Stimulated activated naive CD8-positive, alpha-beta T cell treated with anti-CD3 and anti-CD28 coated beads, Interleukin-15, amount 100 ng/mL, for 72 hours (primary cell): Measurements from ENCODE around the gene CARD6.
"Not testable (repeated sequence)": the region's sequence is repeated elsewhere in the genome, so short reads cannot be mapped to it uniquely, and the experiment has no call there.

Experiments
- ATAC-seq: fragments of 150-1000 bp; cut with Tn5 transposase; 2 replicates; pipeline ENCODE4 v1.10.0; 2021; ENCODE audit warnings: mild to moderate bottlenecking, moderate library complexity
- DNase-seq, 2 donors: peaks; one replicate each; pipeline ENCODE4 v3.0.0; 2021 to 2022
- H3K27ac Mint-ChIP-seq, 2 donors: one replicate each; pipeline ENCODE4 v1.8.0; 2022; ENCODE audit warnings: mild to moderate bottlenecking in 2 of 2, mixed read lengths in 2 of 2, moderate library complexity in 2 of 2
- H3K27me3 Mint-ChIP-seq: one replicate; pipeline ENCODE4 v1.8.0; 2022; ENCODE audit warnings: mixed read lengths
- H3K4me1 Mint-ChIP-seq: one replicate; pipeline ENCODE4 v1.8.0; 2022; ENCODE audit warnings: mild to moderate bottlenecking, mixed read lengths
- H3K4me3 Mint-ChIP-seq, 2 donors: one replicate each; pipeline ENCODE4 v1.8.0; 2022; ENCODE audit warnings: mild to moderate bottlenecking in 2 of 2, mixed read lengths in 2 of 2, moderate library complexity in 1 of 2
- H3K9me3 Mint-ChIP-seq, 2 donors: one replicate each; pipeline ENCODE4 v1.8.0; 2022; ENCODE audit warnings: mixed read lengths in 2 of 2

CARD6 gene

GRCh38 chr5:40823459-40823858, 17.7 kb upstream of the CARD6 start:
- no peak overlapping the region for H3K4me3 Mint-ChIP-seq
- DNase-seq, result no peak
- no peak for ATAC-seq
- H3K4me1 Mint-ChIP-seq, result peaks cover 10% of the 10 kb centered on the region
- no peak overlapping the region for H3K27ac Mint-ChIP-seq
- H3K9me3 Mint-ChIP-seq, result no peaks in the 10 kb centered on the region
- H3K27me3 Mint-ChIP-seq, result no peaks in the 10 kb centered on the region

GRCh38 chr5:40825461-40826043, 15.6 kb upstream of the CARD6 start:
- not testable (repeated sequence) for H3K9me3 Mint-ChIP-seq, H3K27me3 Mint-ChIP-seq, H3K4me3 Mint-ChIP-seq, DNase-seq
- Mint-ChIP-seq H3K27ac (peak overlapping the region in 1 of 2 donors; percentile 30), H3K4me1 (peaks cover 31% of the 10 kb centered on the region)
- ATAC-seq, result peak; percentile 32

- Mint-ChIP-seq H3K4me3 (no peak overlapping the region), H3K27ac (no peak overlapping the region), H3K4me1 (peaks cover 39% of the 10 kb centered on the region), H3K9me3 (no peaks in the 10 kb centered on the region), H3K27me3 (no peaks in the 10 kb centered on the region)
- DNase-seq (no peak), ATAC-seq (no peak)
Measured at GRCh38 chr5:40826489-40827187, 14.5 kb upstream of the CARD6 start.

GRCh38 chr5:40827188-40827977, 13.8 kb upstream of the CARD6 start:
- DNase-seq (no peak), ATAC-seq (no peak)
- Mint-ChIP-seq H3K27me3 (no peaks in the 10 kb centered on the region), H3K9me3 (no peaks in the 10 kb centered on the region), H3K27ac (peak overlapping the region in 1 of 2 donors; percentile 91), H3K4me3 (no peak overlapping the region), H3K4me1 (peaks cover 47% of the 10 kb centered on the region)

- H3K9me3 Mint-ChIP-seq, result no peaks in the 10 kb centered on the region
- no peak for DNase-seq
- peaks cover 54% of the 10 kb centered on the region for H3K4me1 Mint-ChIP-seq
- no peaks in the 10 kb centered on the region for H3K27me3 Mint-ChIP-seq
- ATAC-seq, result no peak
- no peak overlapping the region for H3K4me3 Mint-ChIP-seq
- peak overlapping the region in 1 of 2 donors; percentile 91 for H3K27ac Mint-ChIP-seq
Measured at GRCh38 chr5:40828021-40828631, 13.0 kb upstream of the CARD6 start.

- Mint-ChIP-seq H3K4me1 (peaks cover 60% of the 10 kb centered on the region), H3K9me3 (no peaks in the 10 kb centered on the region), H3K27ac (peak overlapping the region; percentile 42 to 84), H3K27me3 (no peaks in the 10 kb centered on the region), H3K4me3 (no peak overlapping the region)
- ATAC-seq, result no peak
- no peak for DNase-seq
Measured at GRCh38 chr5:40828690-40829661, 12.2 kb upstream of the CARD6 start.

- Mint-ChIP-seq H3K27ac (peak overlapping the region in 1 of 2 donors; percentile 86), H3K4me3 (peak overlapping the region in 1 of 2 donors; percentile 24), H3K27me3 (no peaks in the 10 kb centered on the region), H3K9me3 (no peaks in the 10 kb centered on the region), H3K4me1 (peaks cover 62% of the 10 kb centered on the region)
- no peak for ATAC-seq
- DNase-seq, result no peak
Measured at GRCh38 chr5:40829748-40830533, 11.2 kb upstream of the CARD6 start.

GRCh38 chr5:40831346-40832210, 9.6 kb upstream of the CARD6 start:
- Mint-ChIP-seq H3K4me3 (peak overlapping the region; percentile 56 to 98), H3K27me3 (no peaks in the 10 kb centered on the region), H3K9me3 (no peaks in the 10 kb centered on the region), H3K27ac (peak overlapping the region; percentile 86 to 89), H3K4me1 (peaks cover 71% of the 10 kb centered on the region)
- DNase-seq (peak in 1 of 2 donors; percentile 51), ATAC-seq (peak; percentile 81)

GRCh38 chr5:40832345-40832744, 8.8 kb upstream of the CARD6 start:
- DNase-seq (no peak), ATAC-seq (no peak)
- Mint-ChIP-seq H3K4me3 (peak overlapping the region; percentile 97 to 98), H3K27me3 (no peaks in the 10 kb centered on the region), H3K4me1 (peaks cover 71% of the 10 kb centered on the region), H3K27ac (peak overlapping the region; percentile 41 to 86), H3K9me3 (no peaks in the 10 kb centered on the region)

- ATAC-seq (no peak), DNase-seq (no peak)
- Mint-ChIP-seq H3K9me3 (no peaks in the 10 kb centered on the region), H3K27me3 (no peaks in the 10 kb centered on the region), H3K4me3 (peak overlapping the region; percentile 97 to 98), H3K4me1 (peaks cover 58% of the 10 kb centered on the region), H3K27ac (peak overlapping the region; percentile 99 to 100)
Measured at GRCh38 chr5:40833712-40834229, 7.4 kb upstream of the CARD6 start.

- Mint-ChIP-seq H3K4me3 (peak overlapping the region; percentile 97 to 98), H3K9me3 (no peaks in the 10 kb centered on the region), H3K4me1 (peaks cover 51% of the 10 kb centered on the region), H3K27me3 (no peaks in the 10 kb centered on the region), H3K27ac (peak overlapping the region; percentile 99 to 100)
- DNase-seq (peak; percentile 21 to 51), ATAC-seq (no peak)
Measured at GRCh38 chr5:40834391-40834848, 6.7 kb upstream of the CARD6 start.

- peak within 1 kb of the TSS; percentile 97 to 98 for H3K4me3 Mint-ChIP-seq
- H3K27ac Mint-ChIP-seq, result peak within 1 kb of the TSS; percentile 99 to 100
- H3K4me1 Mint-ChIP-seq, result peaks cover 44% of the 10 kb centered on the region
- no peaks in the 10 kb centered on the region for H3K9me3 Mint-ChIP-seq
- DNase-seq (peak; percentile 88 to 96), ATAC-seq (peak; percentile 96)
- no peaks in the 10 kb centered on the region for H3K27me3 Mint-ChIP-seq
Measured at GRCh38 chr5:40834849-40835787, 6.0 kb upstream of the CARD6 start, which contains the start of gene RPL37. Gene RPL37, minus strand, starts transcription at chr5:40835222. Its CDS starts 37 bp downstream, at chr5:40835185.
